Effector CD8-positive, alpha-beta T cell (primary cell): ENCODE data around the gene RTN4R.

Experiments used
- DNase-seq: peaks from one replicate; lab custom pipeline; 2025; lab: John Stamatoyannopoulos, UW

Gene RTN4R

GRCh38 chr22:20229916-20230775 lies 38.0 kb downstream of the RTN4R start:
- DNase-seq: no peak

DNA sequence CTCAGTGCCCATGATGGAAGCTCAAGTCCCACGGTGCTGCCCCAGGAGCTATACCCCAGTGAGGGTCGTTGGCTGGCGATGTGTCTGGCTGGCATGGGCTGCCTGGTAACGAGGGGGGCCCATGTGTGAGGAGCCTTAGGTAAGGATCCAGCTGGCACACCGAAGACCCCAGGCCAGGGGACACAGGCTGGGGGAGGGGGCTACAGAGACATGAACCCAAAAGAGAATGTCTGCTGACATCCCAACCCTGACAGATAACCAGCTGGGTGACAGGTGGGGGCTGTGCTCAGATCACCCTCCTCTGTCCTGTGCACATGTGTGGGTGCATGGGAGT lies 39.2 kb downstream of the RTN4R start:
- DNase-seq: no peak

DNA sequence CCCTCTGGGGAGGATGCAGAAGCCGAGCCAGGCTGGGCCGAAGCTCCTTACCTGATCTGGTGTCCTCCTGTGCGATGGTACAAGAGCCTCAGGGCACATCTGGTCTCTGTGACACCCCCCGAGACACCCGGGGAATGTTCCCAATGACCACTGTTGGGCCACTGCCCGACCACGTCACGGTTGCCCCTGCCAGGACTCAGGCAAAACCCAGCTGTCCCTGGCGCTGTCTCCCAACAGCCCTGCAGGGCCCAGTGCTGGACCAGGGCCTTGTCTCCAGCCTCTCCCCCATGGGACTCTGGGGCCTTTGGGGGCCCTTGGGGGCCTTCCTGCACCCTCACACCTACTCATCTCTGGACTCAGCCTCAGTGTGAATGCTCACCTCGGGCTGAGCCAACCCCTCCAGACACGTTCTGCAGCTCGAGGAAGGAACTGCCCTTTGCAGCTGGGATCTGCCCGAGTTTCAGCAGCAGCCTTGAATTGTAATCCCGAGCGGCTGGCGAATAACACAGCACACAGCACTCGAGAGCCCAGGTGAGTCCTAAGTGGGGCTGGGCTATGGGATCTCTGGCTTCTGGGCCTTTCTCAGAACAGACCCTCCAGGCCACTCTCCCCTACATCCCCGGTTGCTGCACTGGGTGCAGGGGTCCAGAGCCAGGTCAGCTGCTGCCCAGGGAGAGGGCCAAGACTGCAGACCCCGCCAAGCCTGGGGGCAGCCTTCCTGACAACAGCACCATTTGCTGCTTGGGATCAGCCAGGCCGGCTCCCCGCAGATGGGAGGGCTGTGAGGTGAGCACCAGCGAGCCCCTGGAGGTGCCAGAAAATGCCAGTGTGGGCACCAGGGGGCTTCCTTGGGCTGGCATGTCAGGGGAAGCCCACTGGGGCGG lies 39.8 kb downstream of the RTN4R start:
- no peak for DNase-seq

DNA sequence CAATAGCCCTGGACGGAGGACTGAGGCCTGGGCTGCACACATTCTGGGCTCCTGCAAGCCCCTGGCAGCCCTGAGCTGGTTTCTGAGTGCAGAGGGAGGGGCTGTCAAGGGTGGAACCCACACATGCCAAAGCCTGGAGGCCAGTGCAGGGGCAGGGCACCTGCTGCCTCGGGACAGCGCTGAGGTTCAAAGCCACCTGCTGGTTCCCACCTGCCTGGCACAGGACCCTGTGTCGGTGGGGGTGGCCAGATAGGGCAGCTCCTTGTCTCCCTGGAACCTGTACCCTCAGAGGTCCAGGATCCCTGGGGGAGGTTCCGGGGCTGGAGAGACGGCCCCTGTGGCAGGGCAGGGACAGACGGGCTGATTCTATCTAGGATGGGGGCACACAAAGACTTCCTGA lies 40.8 kb downstream of the RTN4R start:
- DNase-seq: no peak

- DNase-seq: no peak
Observed at GRCh38 chr22:20226760-20227350, 41.3 kb downstream of the RTN4R start.

DNA sequence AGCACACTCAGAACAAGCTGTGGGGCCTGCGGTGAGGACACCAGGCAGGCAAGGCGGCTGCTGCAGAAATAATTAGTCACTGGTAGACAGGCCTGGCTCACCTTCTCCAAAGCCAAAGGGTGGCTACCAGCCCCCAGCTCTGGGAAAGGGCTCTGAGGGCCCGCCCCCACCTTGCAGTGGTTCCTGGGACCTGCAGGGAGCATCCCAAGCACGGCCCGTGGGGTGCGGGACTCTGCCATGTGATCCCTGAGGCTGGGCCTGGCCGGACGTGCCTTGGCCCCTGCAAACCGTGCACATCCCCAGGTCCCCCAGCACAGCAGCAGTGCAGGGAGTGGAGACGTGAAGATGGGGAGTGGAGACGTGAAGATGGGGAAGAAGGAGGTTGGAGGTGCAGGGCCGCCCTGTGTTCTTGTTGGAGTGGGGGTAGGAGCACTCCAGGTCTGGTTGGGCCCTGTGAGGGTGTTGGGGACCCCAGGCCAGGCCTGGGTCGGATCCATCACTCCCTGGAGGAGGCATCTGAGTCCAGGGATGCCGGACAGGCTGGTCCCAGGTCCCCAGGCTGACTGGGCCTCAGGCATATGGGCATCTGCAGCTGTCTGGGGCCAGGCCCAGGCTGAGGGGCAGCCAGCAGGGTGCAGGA lies 41.9 kb downstream of the RTN4R start:
- DNase-seq: no peak

GRCh38 chr22:20225693-20225966 lies 42.5 kb downstream of the RTN4R start:
- DNase-seq: no peak

DNA sequence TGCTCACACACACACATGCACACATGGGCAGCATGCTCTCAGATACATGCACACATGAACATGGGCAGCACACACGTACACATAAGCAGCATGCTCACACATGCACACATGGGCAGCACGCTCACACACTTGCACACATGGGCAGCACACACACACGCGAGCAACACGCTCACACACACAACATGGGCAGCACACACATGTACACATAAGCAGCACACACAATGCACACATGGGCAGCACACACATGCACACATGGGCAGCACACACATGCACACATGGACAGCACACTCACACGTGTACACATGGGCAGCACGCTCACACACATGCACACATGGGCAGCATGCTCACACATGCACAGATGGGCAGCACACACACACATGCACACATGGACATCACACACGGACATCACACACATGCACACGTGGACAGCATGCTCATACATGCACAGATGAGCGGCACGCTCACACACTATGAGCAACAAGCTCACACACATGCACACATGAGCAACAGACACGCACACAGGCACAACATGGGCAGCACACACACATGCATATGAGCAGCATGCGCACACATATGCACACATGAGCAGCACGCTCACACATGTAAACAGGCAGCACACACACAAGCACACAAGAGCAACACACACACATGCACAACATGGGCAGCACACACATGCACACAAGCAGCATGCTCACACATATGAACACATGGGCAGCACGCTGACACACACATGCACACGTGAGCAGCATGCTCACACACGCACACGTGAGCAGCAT lies 43.0 kb downstream of the RTN4R start:
- no peak for DNase-seq

DNA sequence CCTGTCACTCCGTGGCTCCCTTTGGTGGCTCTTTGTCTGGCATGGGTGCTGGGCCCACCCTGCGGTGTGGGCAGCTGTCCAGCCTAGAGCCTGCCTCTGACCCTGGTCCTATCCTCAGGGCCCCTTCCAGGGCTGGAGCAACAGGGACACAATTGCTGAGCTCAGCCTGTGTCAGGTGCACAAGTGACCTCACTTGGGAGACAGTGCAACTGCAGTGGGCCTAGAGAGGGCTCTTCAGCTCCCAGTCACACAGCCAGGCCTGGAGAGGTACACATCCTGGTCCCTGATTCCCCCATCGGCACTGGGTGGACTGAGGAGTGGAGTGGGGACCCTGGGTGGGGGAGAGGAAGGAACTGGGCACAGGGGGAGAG lies 43.9 kb downstream of the RTN4R start:
- DNase-seq: no peak

DNA sequence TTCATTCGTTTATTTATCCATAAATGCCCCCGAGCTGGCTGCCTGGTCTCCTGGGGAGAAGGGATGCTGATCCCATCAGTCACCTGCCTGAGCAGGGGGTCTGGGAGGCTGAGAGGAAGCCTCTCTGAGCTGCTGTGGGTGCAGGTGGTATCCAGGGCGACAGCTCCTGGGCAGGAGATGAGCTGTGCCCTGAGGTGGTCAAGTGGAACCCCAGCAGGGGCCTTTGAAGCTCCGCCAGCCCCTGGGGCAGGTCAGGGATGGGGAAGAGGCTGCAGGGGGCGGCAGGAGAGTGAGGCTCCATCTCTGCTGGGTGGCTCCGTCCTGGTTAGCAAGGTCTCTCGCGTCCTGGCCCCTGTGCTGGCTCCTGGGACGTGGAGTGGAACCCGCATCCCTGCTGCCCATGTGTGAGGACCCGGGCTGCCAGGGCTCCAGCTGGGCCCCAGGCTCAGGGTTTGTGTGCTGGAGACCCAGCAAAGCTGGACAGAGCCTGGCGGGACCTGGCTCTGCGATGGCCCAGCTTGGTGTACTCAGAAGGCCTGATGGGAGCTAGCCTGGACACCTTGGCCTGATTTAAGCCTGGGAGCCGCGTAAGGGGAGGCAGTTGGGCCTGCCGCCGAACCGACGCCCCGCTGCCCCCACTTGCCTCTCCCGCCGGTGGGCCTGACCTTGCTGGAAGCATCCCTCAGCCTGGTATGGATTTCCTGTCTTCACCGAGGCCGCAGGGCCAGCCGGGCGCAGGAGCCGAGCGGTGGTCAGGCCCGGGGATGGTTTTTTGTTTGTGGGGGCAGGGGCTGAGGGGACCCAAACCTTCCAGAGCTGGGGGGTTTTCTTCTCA lies 44.5 kb downstream of the RTN4R start:
- no peak for DNase-seq

- no peak for DNase-seq
Observed at GRCh38 chr22:20222764-20223420, 45.2 kb downstream of the RTN4R start.

GRCh38 chr22:20221421-20222340 lies 46.4 kb downstream of the RTN4R start:
- DNase-seq: no peak

DNA sequence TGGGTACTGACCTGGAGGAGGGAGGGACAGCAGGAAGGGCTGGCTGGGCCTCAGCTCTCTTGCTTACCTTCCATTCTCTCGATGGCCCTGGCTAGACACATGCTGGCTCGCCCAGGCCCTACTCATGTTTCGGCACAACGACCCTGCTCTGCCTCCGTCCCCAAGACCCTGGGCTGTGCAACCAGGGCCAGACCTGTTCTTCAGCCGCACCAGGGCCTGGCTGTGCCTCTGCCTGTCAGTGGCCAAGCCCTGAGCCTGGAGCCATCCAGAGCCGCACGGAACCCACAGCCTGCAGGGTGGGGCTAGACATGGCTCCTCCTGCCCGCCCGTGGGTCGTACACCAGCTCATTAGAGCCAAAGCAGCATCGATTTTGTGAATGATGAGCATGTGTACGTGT lies 47.5 kb downstream of the RTN4R start:
- DNase-seq: no peak

GRCh38 chr22:20219667-20220628 lies 48.2 kb downstream of the RTN4R start:
- no peak for DNase-seq

DNA sequence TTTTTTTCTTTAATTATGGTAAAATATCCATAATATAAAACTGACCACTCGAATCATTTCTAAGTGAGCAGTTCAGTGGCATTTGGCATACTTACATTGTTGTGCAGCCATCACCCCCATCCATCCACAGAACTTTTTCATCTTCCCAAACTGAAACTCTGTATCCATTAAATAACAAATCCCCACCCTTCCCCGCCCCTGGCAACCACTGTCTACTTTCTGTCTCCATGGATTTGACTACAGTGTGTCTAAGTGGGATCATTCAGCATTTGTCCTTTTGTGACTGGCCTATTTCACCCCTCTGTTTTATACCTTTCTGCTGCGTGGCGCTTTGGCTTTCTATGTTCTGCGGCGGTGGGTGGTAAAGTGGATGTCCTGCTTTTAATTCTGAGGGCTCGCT lies 49.1 kb downstream of the RTN4R start:
- DNase-seq: no peak

GRCh38 chr22:20218326-20218872 lies 49.7 kb downstream of the RTN4R start:
- no peak for DNase-seq

GRCh38 chr22:20217563-20217962 lies 50.6 kb downstream of the RTN4R start:
- no peak for DNase-seq
